ENCODE measurements around the gene TBC1D28. TPM values are rescaled to one million over a fixed set of nuclear protein-coding genes. Genes with fewer than 3 reads are reported as not detected.
"Not testable (repeated sequence)": the region's sequence is repeated elsewhere in the genome, so short reads cannot be mapped to it uniquely, and the experiment has no call there.

Gene TBC1D28
- total RNA-seq, 1 experiment from 2014 or later = not detected

DNA sequence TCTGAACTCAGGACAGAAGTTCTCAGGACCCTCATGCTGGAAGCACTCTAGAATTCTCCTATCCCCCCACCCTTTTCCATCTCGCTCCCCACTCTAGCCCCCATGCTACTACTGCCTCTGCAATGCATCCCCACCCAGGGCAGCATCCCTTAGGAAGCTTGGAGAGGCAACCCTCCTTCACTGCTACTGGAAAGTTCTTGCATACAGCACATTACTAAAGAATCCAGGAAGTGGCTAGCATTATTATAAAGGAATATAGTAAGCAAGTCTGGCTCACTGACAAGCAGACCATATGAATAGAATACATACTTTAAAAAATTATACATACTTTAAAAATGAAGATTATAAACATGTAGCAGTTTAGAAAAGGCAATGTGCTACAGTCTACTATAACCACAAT, 24.4 kb upstream of the TBC1D28 start:
- Mint-ChIP-seq H3K9me3 (ENCODE audit: unreplicated experiment) (peaks cover 16% of the 10 kb centered on the region), H3K36me3 (ENCODE audit: insufficient read depth, unreplicated experiment) (peaks cover 24% of the 10 kb centered on the region)
- H3K36me3 ChIP-seq (ENCODE audit: control insufficient read depth, insufficient read depth, low read length); BruUV-seq (replicated peaks); POLR2A ChIA-PET; H3K27me3 ChIP-seq (replicated peaks; ENCODE audit: control insufficient read depth, insufficient read depth, low read length); H3K9me3 ChIP-seq; H3K4me1 ChIP-seq; H3K27me3 Mint-ChIP-seq (ENCODE audit: insufficient read depth, unreplicated experiment); DNase-seq; H3K27ac Mint-ChIP-seq (ENCODE audit: unreplicated experiment); CTCF ChIA-PET; H3K4me1 Mint-ChIP-seq (ENCODE audit: low read depth, unreplicated experiment); intact Hi-C loops (cut with micrococcal nuclease; ENCODE audit: unreplicated experiment); H3K4me3 ChIP-seq (ENCODE audit: low read depth, low read length); H3K4me3 Mint-ChIP-seq (ENCODE audit: unreplicated experiment): not testable (repeated sequence)

DNA sequence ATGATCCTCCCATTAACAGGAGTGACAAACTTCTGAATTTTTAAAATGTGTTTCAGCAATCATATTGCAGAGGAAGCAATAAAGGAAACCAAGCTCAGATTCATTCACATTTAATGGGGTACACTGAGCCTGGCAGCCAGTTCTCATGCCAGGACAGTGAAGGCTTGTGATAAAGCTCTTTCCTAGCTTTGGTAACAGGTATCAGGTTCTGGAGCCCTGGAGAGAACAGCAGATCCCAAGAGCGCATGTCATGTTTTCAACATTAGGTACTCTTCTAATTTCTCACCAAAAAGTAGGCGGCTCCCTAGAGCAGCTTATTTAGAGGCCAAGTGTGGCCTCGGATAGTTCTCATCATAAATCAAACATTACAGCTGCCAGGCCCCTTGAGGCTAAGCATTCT, 23.3 kb upstream of the TBC1D28 start:
- peaks cover 23% of the 10 kb centered on the region for H3K9me3 Mint-ChIP-seq (ENCODE audit: unreplicated experiment)
- POLR2A ChIA-PET = not testable (repeated sequence)

GRCh38 chr17:18666326-18666725, 22.1 kb upstream of the TBC1D28 start:
- POLR2A ChIA-PET; H3K9me3 ChIP-seq; BruUV-seq (replicated peaks); H3K4me1 Mint-ChIP-seq (ENCODE audit: low read depth, unreplicated experiment); H3K27me3 Mint-ChIP-seq (ENCODE audit: insufficient read depth, unreplicated experiment); H3K27ac Mint-ChIP-seq (ENCODE audit: unreplicated experiment); H3K4me3 ChIP-seq (ENCODE audit: low read depth, low read length); H3K4me1 ChIP-seq; H3K27me3 ChIP-seq (replicated peaks; ENCODE audit: control insufficient read depth, insufficient read depth, low read length); intact Hi-C loops (cut with micrococcal nuclease; ENCODE audit: unreplicated experiment); H3K36me3 ChIP-seq (ENCODE audit: control insufficient read depth, insufficient read depth, low read length); DNase-seq; CTCF ChIA-PET; H3K4me3 Mint-ChIP-seq (ENCODE audit: unreplicated experiment): not testable (repeated sequence)
- H3K36me3 Mint-ChIP-seq (ENCODE audit: insufficient read depth, unreplicated experiment) = peaks cover 15% of the 10 kb centered on the region
- peaks cover 34% of the 10 kb centered on the region for H3K9me3 Mint-ChIP-seq (ENCODE audit: unreplicated experiment)

More for the DNA sequence above, 23.3 kb upstream of the TBC1D28 start:
- H3K4me1 Mint-ChIP-seq (ENCODE audit: low read depth, unreplicated experiment); BruUV-seq (replicated peaks); H3K9me3 ChIP-seq; H3K4me3 ChIP-seq (ENCODE audit: low read depth, low read length); H3K27me3 Mint-ChIP-seq (ENCODE audit: insufficient read depth, unreplicated experiment); H3K4me3 Mint-ChIP-seq (ENCODE audit: unreplicated experiment); intact Hi-C loops (cut with micrococcal nuclease; ENCODE audit: unreplicated experiment); DNase-seq; H3K27ac Mint-ChIP-seq (ENCODE audit: unreplicated experiment); H3K27me3 ChIP-seq (replicated peaks; ENCODE audit: control insufficient read depth, insufficient read depth, low read length); H3K4me1 ChIP-seq; H3K36me3 ChIP-seq (ENCODE audit: control insufficient read depth, insufficient read depth, low read length); CTCF ChIA-PET: not testable (repeated sequence)
- H3K36me3 Mint-ChIP-seq (ENCODE audit: insufficient read depth, unreplicated experiment) = peaks cover 24% of the 10 kb centered on the region

- H3K4me1 ChIP-seq; BruUV-seq (replicated peaks); H3K27me3 ChIP-seq (replicated peaks; ENCODE audit: control insufficient read depth, insufficient read depth, low read length); CTCF ChIA-PET; H3K4me3 ChIP-seq (ENCODE audit: low read depth, low read length); H3K4me3 Mint-ChIP-seq (ENCODE audit: unreplicated experiment); H3K36me3 Mint-ChIP-seq (ENCODE audit: insufficient read depth, unreplicated experiment); H3K27ac Mint-ChIP-seq (ENCODE audit: unreplicated experiment); H3K36me3 ChIP-seq (ENCODE audit: control insufficient read depth, insufficient read depth, low read length); intact Hi-C loops (cut with micrococcal nuclease; ENCODE audit: unreplicated experiment); H3K27me3 Mint-ChIP-seq (ENCODE audit: insufficient read depth, unreplicated experiment); POLR2A ChIA-PET; H3K9me3 ChIP-seq; DNase-seq; H3K4me1 Mint-ChIP-seq (ENCODE audit: low read depth, unreplicated experiment): not testable (repeated sequence)
- H3K9me3 Mint-ChIP-seq (ENCODE audit: unreplicated experiment) = peaks cover 27% of the 10 kb centered on the region
These were observed 17.9 kb upstream of the TBC1D28 start for GRCh38 chr17:18661924-18662624.

DNA sequence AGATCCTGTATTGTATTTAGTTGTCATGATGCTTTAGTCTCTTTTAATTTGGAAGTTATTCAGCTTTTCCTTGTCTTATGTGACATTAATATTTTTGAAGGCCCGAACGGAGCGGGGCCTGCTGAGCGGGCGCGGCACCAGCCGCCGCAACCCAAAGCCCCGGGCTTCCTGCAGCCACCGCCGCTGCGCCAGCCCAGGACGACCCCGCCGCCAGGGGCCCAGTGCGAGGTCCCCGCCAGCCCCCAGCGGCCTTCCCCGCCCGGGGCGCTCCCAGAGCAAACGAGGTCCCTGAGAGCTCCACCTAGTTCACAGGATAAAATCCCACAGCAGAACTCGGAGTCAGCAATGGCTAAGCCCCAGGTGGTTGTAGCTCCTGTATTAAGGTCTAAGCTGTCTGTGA, 5.9 kb upstream of the TBC1D28 start:
- BruUV-seq (replicated peaks); H3K4me1 ChIP-seq; DNase-seq; H3K9me3 Mint-ChIP-seq (ENCODE audit: unreplicated experiment); POLR2A ChIA-PET; CTCF ChIA-PET; H3K36me3 Mint-ChIP-seq (ENCODE audit: insufficient read depth, unreplicated experiment); H3K4me3 Mint-ChIP-seq (ENCODE audit: unreplicated experiment); H3K27me3 ChIP-seq (replicated peaks; ENCODE audit: control insufficient read depth, insufficient read depth, low read length); H3K9me3 ChIP-seq; H3K36me3 ChIP-seq (ENCODE audit: control insufficient read depth, insufficient read depth, low read length); H3K4me3 ChIP-seq (ENCODE audit: low read depth, low read length); H3K4me1 Mint-ChIP-seq (ENCODE audit: low read depth, unreplicated experiment); H3K27ac Mint-ChIP-seq (ENCODE audit: unreplicated experiment); intact Hi-C loops (cut with micrococcal nuclease; ENCODE audit: unreplicated experiment); H3K27me3 Mint-ChIP-seq (ENCODE audit: insufficient read depth, unreplicated experiment): not testable (repeated sequence)

- H3K4me3 Mint-ChIP-seq (ENCODE audit: unreplicated experiment); intact Hi-C loops (cut with micrococcal nuclease; ENCODE audit: unreplicated experiment); H3K4me3 ChIP-seq (ENCODE audit: low read depth, low read length); H3K4me1 Mint-ChIP-seq (ENCODE audit: low read depth, unreplicated experiment); DNase-seq; POLR2A ChIA-PET; H3K9me3 Mint-ChIP-seq (ENCODE audit: unreplicated experiment); H3K27me3 ChIP-seq (replicated peaks; ENCODE audit: control insufficient read depth, insufficient read depth, low read length); BruUV-seq (replicated peaks); H3K9me3 ChIP-seq; H3K27me3 Mint-ChIP-seq (ENCODE audit: insufficient read depth, unreplicated experiment); H3K36me3 ChIP-seq (ENCODE audit: control insufficient read depth, insufficient read depth, low read length); CTCF ChIA-PET; H3K27ac Mint-ChIP-seq (ENCODE audit: unreplicated experiment); H3K4me1 ChIP-seq; H3K36me3 Mint-ChIP-seq (ENCODE audit: insufficient read depth, unreplicated experiment): not testable (repeated sequence)
These were observed 1.1 kb downstream of the TBC1D28 start for GRCh38 chr17:18643124-18643523.

GRCh38 chr17:18638357-18638756, 5.8 kb downstream of the TBC1D28 start:
- H3K36me3 ChIP-seq (ENCODE audit: control insufficient read depth, insufficient read depth, low read length); CTCF ChIA-PET; H3K36me3 Mint-ChIP-seq (ENCODE audit: insufficient read depth, unreplicated experiment); H3K27me3 Mint-ChIP-seq (ENCODE audit: insufficient read depth, unreplicated experiment); H3K9me3 ChIP-seq; H3K4me3 ChIP-seq (ENCODE audit: low read depth, low read length); H3K4me3 Mint-ChIP-seq (ENCODE audit: unreplicated experiment); H3K27me3 ChIP-seq (replicated peaks; ENCODE audit: control insufficient read depth, insufficient read depth, low read length); BruUV-seq (replicated peaks); H3K4me1 Mint-ChIP-seq (ENCODE audit: low read depth, unreplicated experiment); DNase-seq; H3K27ac Mint-ChIP-seq (ENCODE audit: unreplicated experiment); H3K9me3 Mint-ChIP-seq (ENCODE audit: unreplicated experiment); H3K4me1 ChIP-seq; intact Hi-C loops (cut with micrococcal nuclease; ENCODE audit: unreplicated experiment): not testable (repeated sequence)
- POLR2A ChIA-PET = interaction anchor here (0.6 kb wide), 1 partner anchor 511 kb away, joined by 3 read pairs; no protein-coding TSS in a partner anchor

Measured in Caco-2 (cell line).